Muscle layer of duodenum (tissue), 2 donors: ENCODE data around the gene FAM240B.

ENCODE experiments used
- H3K27ac ChIP-seq: one replicate; pipeline ENCODE4 v1.7.0; 2013; ENCODE audit warnings: mild to moderate bottlenecking, low read length
- H3K27me3 ChIP-seq: one replicate; pipeline ENCODE4 v1.7.0; 2013; ENCODE audit warnings: low read depth, mild to moderate bottlenecking, control low read depth, low read length
- H3K36me3 ChIP-seq, 2 donors: one replicate each; pipeline ENCODE4 v1.7.0; 2013; ENCODE audit warnings: low read length in 2 of 2, control low read depth in 1 of 2, mild to moderate bottlenecking in 1 of 2; ENCODE audit not compliant: insufficient read depth in 2 of 2, control insufficient read depth in 1 of 2
- H3K4me1 ChIP-seq, 2 donors: one replicate each; pipeline ENCODE4 v1.7.0; 2013; ENCODE audit warnings: low read length in 2 of 2, mild to moderate bottlenecking in 2 of 2, control low read depth in 1 of 2, moderate library complexity in 1 of 2; ENCODE audit not compliant: insufficient read depth in 2 of 2, control insufficient read depth in 1 of 2
- H3K4me3 ChIP-seq, 2 donors: one replicate each; pipeline ENCODE4 v1.7.0; 2013; ENCODE audit warnings: low read length in 2 of 2, low read depth in 1 of 2, mild to moderate bottlenecking in 1 of 2
- H3K9me3 ChIP-seq, 2 donors: one replicate each; pipeline ENCODE4 v1.7.0; 2013; ENCODE audit warnings: low read length in 2 of 2, control low read depth in 1 of 2, mild to moderate bottlenecking in 1 of 2; ENCODE audit not compliant: control insufficient read depth in 1 of 2
- donor health status: healthy.

Gene FAM240B

GRCh38 chr9:38668791-38669466 is 51.0 kb downstream of the FAM240B start:
- no peaks in the 10 kb centered on the region for H3K36me3 ChIP-seq
- no peak overlapping the region for H3K4me3 ChIP-seq
- H3K4me1 ChIP-seq, result no peaks in the 10 kb centered on the region
- H3K27ac ChIP-seq, result no peak overlapping the region
- H3K27me3 ChIP-seq, result no peaks in the 10 kb centered on the region
- no peaks in the 10 kb centered on the region for H3K9me3 ChIP-seq

GRCh38 chr9:38662763-38663593 is 57.0 kb downstream of the FAM240B start:
- no peak overlapping the region for H3K4me3 ChIP-seq
- H3K27ac ChIP-seq, result no peak overlapping the region
- no peaks in the 10 kb centered on the region for H3K4me1 ChIP-seq

DNA sequence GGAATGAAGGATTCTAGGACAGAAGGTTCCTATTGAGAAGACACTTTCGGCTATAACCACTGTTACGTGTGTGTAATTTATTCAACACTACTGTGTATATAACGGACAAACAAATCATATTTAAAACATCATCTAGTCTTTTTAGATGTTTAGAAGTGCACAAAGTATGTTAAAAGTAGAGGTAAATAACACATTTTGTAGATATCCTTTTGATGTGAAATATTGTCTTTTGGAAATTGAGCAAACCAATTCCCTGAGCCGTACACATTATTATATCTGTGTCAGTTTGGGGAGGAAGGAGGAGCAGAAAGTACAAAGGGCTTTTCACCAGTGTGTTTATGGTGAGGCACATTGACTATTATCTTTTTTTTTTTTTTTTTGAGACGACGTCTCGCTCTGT is 60.4 kb downstream of the FAM240B start:
- no peaks in the 10 kb centered on the region for H3K9me3 ChIP-seq
- no peak overlapping the region for H3K27ac ChIP-seq
- no peak overlapping the region for H3K4me3 ChIP-seq
- H3K36me3 ChIP-seq, result no peaks in the 10 kb centered on the region
- no peaks in the 10 kb centered on the region for H3K4me1 ChIP-seq
- no peaks in the 10 kb centered on the region for H3K27me3 ChIP-seq

More at GRCh38 chr9:38662763-38663593, 57.0 kb downstream of the FAM240B start:
- Histone ChIP-seq H3K9me3 (no peaks in the 10 kb centered on the region), H3K36me3 (no peaks in the 10 kb centered on the region), H3K27me3 (no peaks in the 10 kb centered on the region)

DNA sequence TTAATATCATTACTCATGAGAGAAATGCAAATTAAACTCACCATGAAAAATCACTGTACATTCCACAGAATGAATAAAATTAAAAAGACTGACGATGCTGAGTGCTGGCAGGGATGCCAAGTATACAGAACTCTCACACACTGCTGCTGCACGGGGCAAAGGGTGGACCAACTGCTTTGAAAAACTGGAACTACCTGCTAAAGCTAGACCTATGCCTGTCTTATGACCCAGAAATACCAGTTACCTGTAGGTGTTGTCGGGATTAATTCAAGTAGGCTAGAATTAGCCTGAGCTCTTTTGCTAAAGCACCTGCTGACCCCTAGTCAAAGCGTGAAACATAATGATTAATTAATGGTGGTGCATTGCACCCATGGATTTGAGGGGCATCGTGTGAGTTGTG is 63.0 kb downstream of the FAM240B start:
- Histone ChIP-seq H3K4me1 (no peaks in the 10 kb centered on the region), H3K4me3 (no peak overlapping the region), H3K27ac (no peak overlapping the region), H3K36me3 (no peaks in the 10 kb centered on the region), H3K9me3 (no peaks in the 10 kb centered on the region), H3K27me3 (no peaks in the 10 kb centered on the region)

GRCh38 chr9:38652486-38652885 is 67.4 kb downstream of the FAM240B start:
- Histone ChIP-seq H3K4me1 (no peaks in the 10 kb centered on the region), H3K27ac (no peak overlapping the region), H3K4me3 (no peak overlapping the region), H3K36me3 (no peaks in the 10 kb centered on the region), H3K27me3 (no peaks in the 10 kb centered on the region), H3K9me3 (no peaks in the 10 kb centered on the region)

- no peaks in the 10 kb centered on the region for H3K36me3 ChIP-seq
- H3K4me1 ChIP-seq, result no peaks in the 10 kb centered on the region
- no peak overlapping the region for H3K27ac ChIP-seq
- no peaks in the 10 kb centered on the region for H3K9me3 ChIP-seq
- no peaks in the 10 kb centered on the region for H3K27me3 ChIP-seq
- H3K4me3 ChIP-seq, result no peak overlapping the region
Measured at GRCh38 chr9:38652044-38652443, 67.9 kb downstream of the FAM240B start.

GRCh38 chr9:38651400-38652042 is 68.4 kb downstream of the FAM240B start:
- H3K27me3 ChIP-seq, result no peaks in the 10 kb centered on the region
- no peak overlapping the region for H3K27ac ChIP-seq
- no peak overlapping the region for H3K4me3 ChIP-seq

GRCh38 chr9:38650564-38650963 is 69.4 kb downstream of the FAM240B start:
- Histone ChIP-seq H3K4me3 (no peak overlapping the region), H3K36me3 (no peaks in the 10 kb centered on the region), H3K9me3 (no peaks in the 10 kb centered on the region), H3K4me1 (no peaks in the 10 kb centered on the region), H3K27ac (no peak overlapping the region), H3K27me3 (no peaks in the 10 kb centered on the region)

More at GRCh38 chr9:38651400-38652042, 68.4 kb downstream of the FAM240B start:
- no peaks in the 10 kb centered on the region for H3K4me1 ChIP-seq
- H3K36me3 ChIP-seq, result no peaks in the 10 kb centered on the region
- no peaks in the 10 kb centered on the region for H3K9me3 ChIP-seq

- H3K4me1 ChIP-seq, result no peaks in the 10 kb centered on the region
- no peak overlapping the region for H3K4me3 ChIP-seq
- no peaks in the 10 kb centered on the region for H3K9me3 ChIP-seq
- H3K36me3 ChIP-seq, result no peaks in the 10 kb centered on the region
- H3K27ac ChIP-seq, result no peak overlapping the region
- H3K27me3 ChIP-seq, result no peaks in the 10 kb centered on the region
Measured at GRCh38 chr9:38649731-38650363, 70.1 kb downstream of the FAM240B start.

DNA sequence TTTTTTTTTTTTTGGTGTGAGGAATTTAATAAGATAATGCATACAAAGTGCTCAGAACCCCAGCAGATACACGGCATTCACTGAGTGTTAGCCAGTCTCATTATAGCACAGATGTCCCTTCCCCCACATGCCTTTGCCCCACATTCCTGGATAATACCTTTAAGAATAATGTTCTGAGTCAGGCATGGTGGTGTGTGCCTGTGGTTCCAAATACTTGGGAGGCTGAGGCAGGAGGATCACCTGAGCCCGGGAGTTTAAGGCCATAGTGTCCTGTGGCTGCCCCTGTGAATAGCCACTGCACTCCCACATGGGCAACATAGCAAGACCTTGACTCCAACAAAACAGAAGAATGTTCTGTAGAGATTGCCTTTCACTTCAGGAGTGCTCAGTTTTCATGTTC is 75.3 kb downstream of the FAM240B start:
- no peaks in the 10 kb centered on the region for H3K4me1 ChIP-seq
- H3K27me3 ChIP-seq, result no peaks in the 10 kb centered on the region
- no peaks in the 10 kb centered on the region for H3K36me3 ChIP-seq
- no peak overlapping the region for H3K27ac ChIP-seq
- no peaks in the 10 kb centered on the region for H3K9me3 ChIP-seq
- no peak overlapping the region for H3K4me3 ChIP-seq
